Bronchial epithelial cell (primary cell): ENCODE data around the gene PPM1L. TPM values are rescaled to one million over a fixed set of nuclear protein-coding genes. Genes with fewer than 3 reads are reported as not detected.

Experiments
- DNase-seq: peaks from one replicate; pipeline ENCODE4 v3.0.0-alpha.2; 2010; ENCODE audit warnings: low read depth
- FAIRE-seq: peaks from 2 replicates; lab custom pipeline; 2011; peaks lifted over from hg19 to GRCh38; lab: Jason Lieb, UNC
- H3K27me3 ChIP-seq: 2 replicates; pipeline ENCODE4 v1.5.1; 2011; ENCODE audit warnings: low read length; ENCODE audit not compliant: control insufficient read depth, insufficient read depth
- H3K36me3 ChIP-seq: 2 replicates; pipeline ENCODE4 v1.5.1; 2011; ENCODE audit warnings: low read length; ENCODE audit not compliant: control insufficient read depth, insufficient read depth
- H3K4me3 ChIP-seq: 2 replicates; pipeline ENCODE4 v1.5.1; 2011; ENCODE audit warnings: mild to moderate bottlenecking, low read depth, low read length, control low read depth
- CTCF ChIP-seq: IDR thresholded peaks from 2 replicates; pipeline ENCODE4 v1.5.1; 2011; ENCODE audit warnings: mild to moderate bottlenecking, moderate library complexity, low read length, control low read depth, inconsistent platforms; ENCODE audit not compliant: insufficient read depth, severe bottlenecking
- total RNA-seq: library from RNA; depleted of rRNA; stranded (reverse); fragments of >200 nt; gene quantifications from 2 replicates; pipeline ENCODE4 v1.2.1, GENCODE V29; 2014

Gene PPM1L
- total RNA-seq, 1 donor from 2014 or later: 3.2 TPM

- no peak for DNase-seq
- no peak for FAIRE-seq
These were observed 259.1 kb downstream of the PPM1L start for GRCh38 chr3:161014843-161015749.

GRCh38 chr3:161016417-161017313 is 260.6 kb downstream of the PPM1L start:
- no peak for TF ChIP-seq CTCF
- Histone ChIP-seq H3K27me3 (no peaks in the 10 kb centered on the region), H3K36me3 (no peaks in the 10 kb centered on the region), H3K4me3 (no peak overlapping the region)
- FAIRE-seq (no peak), DNase-seq (no peak)

More at GRCh38 chr3:161014843-161015749, 259.1 kb downstream of the PPM1L start:
- Histone ChIP-seq H3K36me3 (no peaks in the 10 kb centered on the region), H3K4me3 (no peak overlapping the region), H3K27me3 (no peaks in the 10 kb centered on the region)
- no peak for TF ChIP-seq CTCF

DNA sequence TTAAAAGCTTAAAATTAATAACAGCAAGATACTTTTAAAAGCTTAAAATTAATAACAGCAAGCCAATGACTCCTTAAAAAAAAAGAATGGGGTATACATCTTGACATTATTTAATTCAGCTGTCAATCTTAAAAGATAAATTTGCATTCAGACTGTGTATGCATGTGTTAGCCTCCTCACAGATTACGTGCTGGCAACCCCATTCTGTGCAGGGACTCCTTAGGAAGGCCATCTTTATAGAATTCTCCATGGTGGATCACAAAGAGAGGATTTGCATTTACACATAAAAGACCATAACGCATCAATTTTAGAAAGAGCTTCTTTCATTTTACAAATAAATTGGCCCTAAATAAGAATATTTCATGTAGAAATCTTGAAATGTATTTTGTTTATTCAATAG is 261.9 kb downstream of the PPM1L start:
- DNase-seq (no peak), FAIRE-seq (no peak)
- TF ChIP-seq CTCF: no peak

DNA sequence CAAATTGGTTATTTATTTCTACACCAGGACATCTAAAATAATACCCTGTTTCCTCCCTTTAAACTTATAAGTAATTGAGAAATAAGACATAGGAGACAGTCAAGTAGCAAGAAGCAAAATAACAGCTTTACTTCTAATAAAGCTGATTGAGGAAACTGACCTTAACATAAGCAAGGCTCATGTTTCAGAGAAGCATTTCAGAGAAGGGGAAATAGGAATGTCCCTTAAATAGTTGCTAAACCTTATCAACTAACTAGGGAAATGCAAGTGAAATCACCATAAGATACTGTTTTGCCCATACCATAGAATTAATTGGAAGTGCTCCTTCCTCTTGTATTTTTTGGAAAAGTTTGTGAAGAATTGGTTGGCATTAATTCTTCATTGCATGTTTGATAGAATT is 264.2 kb downstream of the PPM1L start:
- no peak for DNase-seq
- Histone ChIP-seq H3K4me3 (no peak overlapping the region), H3K27me3 (no peaks in the 10 kb centered on the region), H3K36me3 (no peaks in the 10 kb centered on the region)
- no peak for FAIRE-seq
- no peak for TF ChIP-seq CTCF

More for the DNA sequence above, 261.9 kb downstream of the PPM1L start:
- no peak overlapping the region for H3K4me3 ChIP-seq
- no peaks in the 10 kb centered on the region for H3K36me3 ChIP-seq
- no peaks in the 10 kb centered on the region for H3K27me3 ChIP-seq

GRCh38 chr3:161025911-161026310 is 269.9 kb downstream of the PPM1L start:
- FAIRE-seq: no peak
- H3K4me3 ChIP-seq: no peak overlapping the region
- no peaks in the 10 kb centered on the region for H3K27me3 ChIP-seq
- no peaks in the 10 kb centered on the region for H3K36me3 ChIP-seq
- no peak for DNase-seq
- TF ChIP-seq CTCF: no peak
